Left ventricle myocardium inferior (tissue), 1 donor: ENCODE measurements around the gene MINK1. TPM values are rescaled to one million over a fixed set of nuclear protein-coding genes. Genes with fewer than 3 reads are reported as not detected.

ENCODE experiments used
- DNase-seq: peaks from one replicate; pipeline ENCODE4 v3.0.0-alpha.2; 2020
- H3K27ac ChIP-seq: fragments of 200-600 bp; replicated peaks from 2 replicates; pipeline ENCODE4 v1.8.0; 2021
- H3K27me3 ChIP-seq: fragments of 200-600 bp; 2 replicates; pipeline ENCODE4 v1.8.0; 2021; ENCODE audit warnings: low read depth
- H3K36me3 ChIP-seq: fragments of 200-600 bp; 2 replicates; pipeline ENCODE4 v1.8.0; 2021
- H3K4me1 ChIP-seq: fragments of 200-600 bp; 2 replicates; pipeline ENCODE4 v1.8.0; 2021
- H3K4me3 ChIP-seq: fragments of 200-600 bp; 2 replicates; pipeline ENCODE4 v1.8.0; 2021; ENCODE audit warnings: mild to moderate bottlenecking, moderate library complexity
- H3K9me3 ChIP-seq: fragments of 200-600 bp; replicated peaks from 2 replicates; pipeline ENCODE4 v1.8.0; 2021
- intact Hi-C: fragments of 100-400 bp; cut with micrococcal nuclease; formaldehyde crosslinking; loops from one replicate; pipeline ENCODE4 v1.11.0; 2022
- long read RNA-seq: library from polyadenylated mRNA; unstranded; transcript quantifications from one replicate; pipeline ENCODE4 v2.0.0, GENCODE V29; 2021
- total RNA-seq: library from RNA; stranded (reverse); fragmentation: NEBNext Ultra II Directional; extraction: Animal tissue kit (Norgen Biotek cat#: 25700); gene quantifications from one replicate; pipeline ENCODE4 v1.2.1, GENCODE V29; 2021
- TF ChIP-seq, protein P1 (sequence below): fragments of 200-600 bp; IDR thresholded peaks from 2 replicates; pipeline ENCODE4 v1.8.0; 2021; ENCODE audit warnings: antibody characterized with exemption, mild to moderate bottlenecking, borderline replicate concordance
- donor health status: DM: no; HTN: yes; CAD: no; lungs with severe emphysema.

The MINK1 gene
- 50.9 TPM for total RNA-seq
- long read RNA-seq, full-length matches to known transcripts, result 4 of 85 reads
- long read RNA-seq, partial matches to known transcripts, result 47 of 85 reads
- long read RNA-seq, other reads (novel, unspliced or antisense), result 34 of 85 reads

DNA sequence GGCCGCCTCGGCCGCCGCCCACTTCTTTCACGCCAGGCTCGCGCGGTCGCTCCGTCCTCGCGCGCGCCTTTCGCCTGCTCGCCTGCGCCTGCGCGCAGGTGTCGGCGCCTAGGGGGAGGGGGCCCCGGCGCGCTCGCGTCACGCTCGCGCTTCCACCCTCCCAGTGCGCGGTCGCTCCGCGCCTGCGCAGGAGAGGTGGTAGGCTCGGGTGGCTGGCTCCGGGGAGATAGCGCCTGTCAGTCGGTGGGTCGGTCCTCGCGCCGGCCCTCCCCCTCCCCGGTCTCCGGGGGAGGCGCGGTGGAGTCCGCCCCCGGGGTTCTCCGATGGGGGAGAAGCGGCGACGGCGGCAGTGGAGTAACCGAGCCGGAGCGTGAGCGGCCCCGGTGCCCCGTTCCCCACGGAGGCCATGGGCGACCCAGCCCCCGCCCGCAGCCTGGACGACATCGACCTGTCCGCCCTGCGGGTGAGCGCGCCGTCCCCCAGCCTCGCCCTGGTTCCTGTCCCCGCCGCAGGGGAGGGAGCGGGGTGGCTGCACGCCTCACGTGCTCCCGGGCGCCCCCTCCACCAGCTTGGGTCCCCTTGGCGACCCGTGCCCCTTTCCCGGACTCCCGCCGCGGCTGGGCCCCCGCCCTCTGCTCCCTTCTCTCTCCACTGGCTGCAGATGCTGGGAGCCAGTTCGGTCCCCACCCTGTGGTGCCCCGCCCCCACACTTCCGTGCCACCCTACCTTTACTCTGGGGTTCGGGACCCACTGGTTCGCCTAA, at the start of gene MINK1:
MINK1 (plus strand) TSS at position 163 of the 763 bp plus-strand sequence; CDS start at position 407, 244 bp downstream.
- Histone ChIP-seq H3K27me3 (no peaks in the 10 kb centered on the region), H3K36me3 (no peaks in the 10 kb centered on the region), H3K9me3 (no peaks in the 10 kb centered on the region), H3K4me1 (peaks cover 52% of the 10 kb centered on the region), H3K27ac (peak within 1 kb of the TSS; percentile 95), H3K4me3 (peak within 1 kb of the TSS; percentile 93)
- intact Hi-C loops, result loop anchor here (10.0 kb wide), 1 partner anchor 51 kb away; no protein-coding TSS in a partner anchor
- TF ChIP-seq, protein P1, sequence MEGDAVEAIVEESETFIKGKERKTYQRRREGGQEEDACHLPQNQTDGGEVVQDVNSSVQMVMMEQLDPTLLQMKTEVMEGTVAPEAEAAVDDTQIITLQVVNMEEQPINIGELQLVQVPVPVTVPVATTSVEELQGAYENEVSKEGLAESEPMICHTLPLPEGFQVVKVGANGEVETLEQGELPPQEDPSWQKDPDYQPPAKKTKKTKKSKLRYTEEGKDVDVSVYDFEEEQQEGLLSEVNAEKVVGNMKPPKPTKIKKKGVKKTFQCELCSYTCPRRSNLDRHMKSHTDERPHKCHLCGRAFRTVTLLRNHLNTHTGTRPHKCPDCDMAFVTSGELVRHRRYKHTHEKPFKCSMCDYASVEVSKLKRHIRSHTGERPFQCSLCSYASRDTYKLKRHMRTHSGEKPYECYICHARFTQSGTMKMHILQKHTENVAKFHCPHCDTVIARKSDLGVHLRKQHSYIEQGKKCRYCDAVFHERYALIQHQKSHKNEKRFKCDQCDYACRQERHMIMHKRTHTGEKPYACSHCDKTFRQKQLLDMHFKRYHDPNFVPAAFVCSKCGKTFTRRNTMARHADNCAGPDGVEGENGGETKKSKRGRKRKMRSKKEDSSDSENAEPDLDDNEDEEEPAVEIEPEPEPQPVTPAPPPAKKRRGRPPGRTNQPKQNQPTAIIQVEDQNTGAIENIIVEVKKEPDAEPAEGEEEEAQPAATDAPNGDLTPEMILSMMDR, result no peak
- DNase-seq, result peak; percentile 87

DNA sequence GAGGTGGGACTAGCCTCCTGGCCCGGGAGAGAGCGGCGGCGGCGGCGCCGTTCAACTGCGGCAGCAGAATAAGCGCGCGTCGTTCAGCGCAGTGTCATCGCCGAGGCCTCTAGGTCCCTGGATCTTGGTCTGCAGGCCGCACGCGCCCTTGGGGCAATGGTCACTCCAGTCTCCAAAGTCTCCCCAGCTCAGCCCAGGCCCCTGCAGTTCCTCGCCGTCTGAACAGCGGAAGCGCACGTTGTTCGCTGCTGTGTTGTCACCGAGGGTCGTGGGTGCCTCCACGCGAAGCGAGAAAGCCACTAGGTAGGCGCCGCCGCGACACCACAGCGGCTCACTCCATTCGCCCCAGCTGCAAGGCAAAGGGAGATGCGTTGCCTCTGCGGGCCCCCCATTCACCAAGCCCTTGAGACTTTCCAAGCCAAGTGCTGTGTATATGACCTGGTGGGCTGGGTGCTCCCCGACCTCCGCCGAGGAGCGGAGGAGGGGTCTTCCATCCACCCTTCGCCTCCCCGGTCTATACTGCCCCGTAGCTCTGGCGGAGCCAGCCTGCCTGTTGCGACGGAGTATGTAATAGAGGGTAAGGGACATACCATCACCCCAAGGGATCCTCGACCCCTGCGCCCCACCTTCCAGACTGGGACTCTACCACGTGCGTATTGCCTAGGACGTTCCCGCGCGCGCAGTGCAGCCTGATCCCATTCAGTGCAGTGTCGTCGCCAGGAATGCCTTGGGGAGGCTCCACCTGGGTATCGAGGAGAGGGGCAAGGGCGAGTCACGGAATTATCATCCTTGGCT, 47.6 kb upstream of the MINK1 start:
- Histone ChIP-seq H3K9me3 (no peaks in the 10 kb centered on the region), H3K27me3 (peaks cover 60% of the 10 kb centered on the region), H3K36me3 (no peaks in the 10 kb centered on the region), H3K4me3 (peak overlapping the region; percentile 57), H3K27ac (no peak overlapping the region), H3K4me1 (peaks cover 52% of the 10 kb centered on the region)
- DNase-seq, result no peak
- TF ChIP-seq, protein P1, result no peak
- intact Hi-C loops, result loop anchor here (5.0 kb wide), 1 partner anchor 102 kb away; no protein-coding TSS in a partner anchor

GRCh38 chr17:4786106-4786511, 47.0 kb upstream of the MINK1 start, which contains the start of gene VMO1:
VMO1 (minus strand) TSS chr17:4786364; CDS start chr17:4786352, 12 bp downstream.
- no peak for DNase-seq
- TF ChIP-seq, protein P1, result no peak

DNA sequence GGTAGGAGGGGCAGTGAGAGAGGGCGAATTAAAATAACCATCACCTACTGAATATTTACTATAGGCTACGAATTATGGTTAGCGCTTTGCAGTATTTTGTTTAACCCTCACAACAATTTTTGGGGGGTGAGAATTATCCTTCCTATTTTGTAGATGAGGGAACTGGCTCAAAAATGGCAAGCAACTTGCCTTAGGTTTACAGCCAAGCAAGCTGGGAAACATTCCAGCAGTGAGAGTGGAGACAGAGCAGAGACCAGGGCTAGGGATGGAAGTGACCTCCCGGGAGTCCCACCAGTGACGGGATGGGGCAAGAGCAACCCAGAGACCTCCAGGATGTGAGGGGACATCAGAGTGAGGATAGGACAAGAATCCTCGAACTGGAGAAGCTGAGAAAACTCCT, 46.6 kb upstream of the MINK1 start:
- TF ChIP-seq, protein P1, result no peak
- no peaks in the 10 kb centered on the region for H3K36me3 ChIP-seq
- intact Hi-C loops, result loop anchor here (5.0 kb wide), 1 partner anchor 101 kb away; no protein-coding TSS in a partner anchor
- no peaks in the 10 kb centered on the region for H3K9me3 ChIP-seq
- DNase-seq, result no peak
- H3K4me3 ChIP-seq, result peak overlapping the region; percentile 57
- H3K27ac ChIP-seq, result no peak overlapping the region
- H3K4me1 ChIP-seq, result peaks cover 55% of the 10 kb centered on the region
- peaks cover 50% of the 10 kb centered on the region for H3K27me3 ChIP-seq

More at GRCh38 chr17:4786106-4786511, 47.0 kb upstream of the MINK1 start, which contains the start of gene VMO1:
- intact Hi-C loops, result loop anchor here (5.0 kb wide), 1 partner anchor 101 kb away; no protein-coding TSS in a partner anchor
- Histone ChIP-seq H3K27me3 (peaks cover 54% of the 10 kb centered on the region), H3K27ac (no peak within 1 kb of the TSS), H3K36me3 (no peaks in the 10 kb centered on the region), H3K9me3 (no peaks in the 10 kb centered on the region), H3K4me1 (peaks cover 55% of the 10 kb centered on the region), H3K4me3 (peak within 1 kb of the TSS; percentile 57)
